IPS-11a (cell line): ENCODE results near the gene PTPRM.

Experiments
- H3K4me3 ChIP-seq: one replicate; pipeline ENCODE4 v1.5.1; 2013; ENCODE audit warnings: low read depth, low read length, control low read depth

PTPRM gene

DNA sequence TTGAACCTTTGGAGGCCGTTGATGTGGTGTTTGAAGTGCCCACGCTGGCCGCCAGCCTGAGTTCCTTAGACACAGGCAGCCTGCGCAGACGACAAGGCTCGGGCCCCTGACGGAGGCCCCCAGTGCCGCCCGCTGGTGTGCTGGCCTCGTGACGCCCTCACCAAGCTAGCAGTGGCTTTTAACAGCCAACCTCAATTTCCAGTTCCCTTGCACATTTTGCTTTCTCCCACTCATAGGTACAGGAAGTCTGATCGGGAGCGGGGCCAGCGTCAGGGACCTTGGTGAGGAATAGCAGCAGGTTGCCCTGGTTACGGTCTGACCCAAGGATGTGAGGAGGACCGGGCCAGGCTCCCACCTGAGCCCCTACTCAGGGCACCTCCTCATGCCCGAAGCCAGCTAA lies 834.5 kb downstream of the PTPRM start:
- H3K4me3 ChIP-seq, result no peak overlapping the region

DNA sequence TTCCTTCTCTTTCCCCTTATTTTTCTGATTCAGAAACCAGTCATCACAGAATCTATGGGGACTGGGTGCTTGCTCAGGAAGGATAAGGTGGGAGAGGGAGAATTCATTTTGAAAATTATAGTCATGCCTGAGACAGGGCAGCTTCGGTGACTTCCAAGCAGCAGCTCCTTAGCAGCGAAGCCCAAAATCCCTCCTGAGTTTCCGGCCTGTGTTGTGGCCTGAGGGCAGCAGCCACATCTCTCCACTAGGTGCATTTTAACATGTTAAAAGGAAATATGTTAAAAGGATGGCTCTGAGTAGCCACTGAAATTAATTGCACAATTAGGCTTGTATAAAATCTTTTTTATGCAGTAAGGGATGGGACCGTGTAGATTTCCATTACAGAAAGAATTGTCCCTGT lies 835.1 kb downstream of the PTPRM start:
- no peak overlapping the region for H3K4me3 ChIP-seq

DNA sequence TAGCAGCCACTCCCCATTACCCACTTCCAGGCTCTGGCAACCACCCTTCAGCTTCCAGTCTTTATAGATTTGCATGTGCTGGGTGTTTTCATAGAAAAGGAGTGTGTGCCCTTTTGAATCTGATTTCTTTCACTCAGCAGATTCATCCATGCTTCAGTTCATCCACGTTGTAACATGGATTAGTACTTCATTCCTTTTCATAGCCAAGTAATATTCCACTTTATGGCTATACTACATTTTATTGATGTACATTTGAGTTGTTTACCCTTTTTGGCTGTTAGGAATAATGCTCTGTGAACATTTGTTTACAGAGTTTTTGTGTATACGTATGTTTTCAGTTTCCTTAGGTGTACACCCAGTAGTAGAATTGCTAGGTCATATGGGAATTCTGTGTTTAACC lies 836.6 kb downstream of the PTPRM start:
- no peak overlapping the region for H3K4me3 ChIP-seq

DNA sequence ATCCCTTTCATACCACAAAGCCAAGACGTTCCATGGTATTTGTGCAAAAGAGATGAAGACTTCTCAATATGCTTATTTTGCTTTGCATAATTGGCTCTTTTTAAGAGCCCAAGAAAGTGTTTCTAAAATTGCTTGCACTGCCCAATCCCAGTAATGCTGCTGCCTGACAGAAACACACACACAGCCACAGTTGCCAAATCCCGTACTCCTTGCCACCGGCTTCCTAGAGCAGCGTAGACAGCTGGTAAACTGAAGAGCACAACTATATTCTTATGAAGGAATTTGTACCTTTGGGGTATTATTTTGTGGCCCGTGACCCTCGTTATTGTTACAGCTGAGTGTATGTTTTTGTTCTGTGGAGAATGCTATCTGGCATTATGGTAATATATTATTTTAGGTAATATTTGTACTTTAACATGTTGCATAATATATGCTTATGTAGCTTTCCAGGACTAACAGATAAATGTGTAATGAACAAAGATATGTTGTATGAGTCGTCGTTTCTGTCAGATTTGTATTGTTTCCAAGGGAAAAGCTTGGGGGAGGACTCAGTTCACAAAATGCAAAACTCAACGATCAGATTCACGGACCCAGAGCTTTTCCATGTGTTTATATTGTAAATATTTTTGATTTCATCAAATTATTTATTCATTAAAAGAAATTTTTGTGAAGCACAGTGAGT lies 839.2 kb downstream of the PTPRM start:
- no peak overlapping the region for H3K4me3 ChIP-seq

DNA sequence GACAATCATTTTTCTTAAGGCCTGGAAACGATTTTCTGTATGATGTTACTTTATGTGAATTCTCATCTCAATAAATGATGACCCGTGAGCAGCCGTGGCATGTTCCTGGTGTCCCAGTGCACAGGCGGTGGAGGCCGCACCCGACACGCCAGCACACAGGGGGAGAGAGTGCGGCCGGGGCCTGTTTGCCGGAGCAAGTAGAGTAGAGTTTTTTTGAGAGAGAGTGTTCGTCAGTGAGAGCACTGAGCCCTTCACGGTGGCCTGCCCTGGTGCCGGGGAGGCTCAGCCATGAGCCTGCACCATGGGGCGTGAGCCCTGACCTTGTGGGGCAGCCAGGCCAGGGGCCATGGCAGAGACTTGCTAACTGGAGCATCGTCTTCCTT lies 839.7 kb downstream of the PTPRM start:
- no peak overlapping the region for H3K4me3 ChIP-seq

DNA sequence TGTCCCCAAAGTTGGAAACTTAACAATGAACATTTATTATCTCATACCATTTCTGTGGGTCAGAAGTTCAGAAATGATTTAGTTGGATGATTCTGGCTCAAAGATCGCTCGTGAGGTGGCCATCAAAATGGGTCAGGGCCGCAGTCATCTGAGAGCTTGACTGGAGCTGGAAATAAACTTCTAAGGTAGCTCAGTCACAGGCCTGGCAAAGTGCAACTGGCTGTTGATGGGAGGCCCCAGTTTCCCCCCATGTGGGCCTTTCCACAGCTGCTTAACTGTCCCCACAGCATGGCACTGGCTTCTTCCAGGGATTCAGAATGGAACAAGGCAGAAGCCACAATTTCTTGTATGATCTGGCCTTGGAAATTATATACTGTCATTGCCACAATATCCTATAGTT lies 842.0 kb downstream of the PTPRM start:
- H3K4me3 ChIP-seq, result no peak overlapping the region

DNA sequence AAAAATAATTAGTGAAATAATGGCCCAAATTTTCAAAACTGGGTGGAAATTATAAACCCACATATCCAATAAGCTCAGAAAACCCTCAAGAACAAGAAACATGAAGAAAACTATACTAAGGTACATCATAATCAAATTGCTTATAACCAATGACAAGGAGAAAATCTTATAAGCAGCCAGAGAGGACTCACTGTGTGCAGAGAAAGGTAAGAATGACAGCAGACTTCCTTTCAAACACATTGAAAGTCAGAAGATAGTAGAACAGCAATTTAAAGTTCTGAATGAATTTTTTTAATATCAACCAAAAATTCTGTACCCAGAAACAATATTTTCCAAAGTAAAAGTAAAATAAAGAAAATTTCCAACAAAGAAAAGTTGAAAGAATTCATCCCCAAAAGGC lies 844.4 kb downstream of the PTPRM start:
- H3K4me3 ChIP-seq, result no peak overlapping the region

DNA sequence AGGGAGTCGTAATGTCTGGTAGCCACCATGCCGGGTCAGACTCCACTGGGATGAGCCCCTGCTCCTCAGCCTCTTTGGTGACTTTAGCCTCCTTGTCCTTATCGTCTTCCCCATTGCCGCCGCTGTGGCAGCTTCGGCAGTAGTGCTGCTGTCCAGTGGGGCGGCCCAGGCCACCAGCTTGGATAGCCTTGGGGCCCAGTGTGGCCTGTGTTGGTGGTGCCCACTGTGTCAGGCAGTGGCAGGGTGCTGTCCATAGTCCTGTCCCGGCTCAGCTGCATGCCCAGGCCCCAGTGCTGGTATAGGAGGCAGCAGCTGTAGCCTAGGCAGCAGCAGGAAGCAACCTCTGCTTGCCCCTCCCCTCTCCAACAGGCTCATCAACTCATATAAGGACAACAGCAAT lies 845.0 kb downstream of the PTPRM start:
- no peak overlapping the region for H3K4me3 ChIP-seq

DNA sequence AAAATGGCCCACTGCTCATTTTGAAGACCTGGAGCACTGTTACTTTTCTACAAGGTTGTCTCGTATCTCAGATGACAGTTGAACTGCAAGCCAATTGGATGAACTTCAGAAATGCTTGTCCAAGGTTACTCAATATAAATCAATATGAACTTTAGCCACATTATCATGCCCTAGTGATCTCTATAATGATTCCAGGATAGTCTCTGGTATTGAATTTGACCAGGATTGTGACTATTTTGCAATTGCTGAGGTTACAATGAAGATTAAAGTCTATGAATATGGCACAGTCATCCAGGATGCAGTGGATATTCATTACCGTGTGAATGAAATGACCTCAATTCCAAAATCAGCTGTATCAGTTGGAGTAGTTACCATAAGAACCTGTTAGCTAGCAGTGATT lies 846.1 kb downstream of the PTPRM start:
- no peak overlapping the region for H3K4me3 ChIP-seq

DNA sequence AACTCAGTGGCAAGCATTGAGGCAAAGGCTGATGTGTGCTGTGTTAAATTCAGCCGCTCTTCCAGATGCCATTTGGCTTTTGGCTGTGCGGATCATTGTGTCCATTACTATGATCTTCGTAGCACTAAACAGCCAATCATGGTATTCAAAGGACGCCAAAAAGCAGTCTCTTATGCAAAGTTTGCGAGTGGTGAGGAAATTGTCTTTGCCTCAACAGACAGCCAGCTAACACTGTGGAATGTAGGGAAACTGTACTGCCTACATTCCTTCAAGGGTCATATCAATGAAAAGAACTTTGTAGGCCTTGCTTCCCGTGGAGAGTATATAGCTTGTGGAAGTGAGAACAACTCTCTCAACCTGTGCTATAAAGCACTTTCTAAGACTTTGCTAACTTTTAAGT lies 846.6 kb downstream of the PTPRM start:
- no peak overlapping the region for H3K4me3 ChIP-seq

DNA sequence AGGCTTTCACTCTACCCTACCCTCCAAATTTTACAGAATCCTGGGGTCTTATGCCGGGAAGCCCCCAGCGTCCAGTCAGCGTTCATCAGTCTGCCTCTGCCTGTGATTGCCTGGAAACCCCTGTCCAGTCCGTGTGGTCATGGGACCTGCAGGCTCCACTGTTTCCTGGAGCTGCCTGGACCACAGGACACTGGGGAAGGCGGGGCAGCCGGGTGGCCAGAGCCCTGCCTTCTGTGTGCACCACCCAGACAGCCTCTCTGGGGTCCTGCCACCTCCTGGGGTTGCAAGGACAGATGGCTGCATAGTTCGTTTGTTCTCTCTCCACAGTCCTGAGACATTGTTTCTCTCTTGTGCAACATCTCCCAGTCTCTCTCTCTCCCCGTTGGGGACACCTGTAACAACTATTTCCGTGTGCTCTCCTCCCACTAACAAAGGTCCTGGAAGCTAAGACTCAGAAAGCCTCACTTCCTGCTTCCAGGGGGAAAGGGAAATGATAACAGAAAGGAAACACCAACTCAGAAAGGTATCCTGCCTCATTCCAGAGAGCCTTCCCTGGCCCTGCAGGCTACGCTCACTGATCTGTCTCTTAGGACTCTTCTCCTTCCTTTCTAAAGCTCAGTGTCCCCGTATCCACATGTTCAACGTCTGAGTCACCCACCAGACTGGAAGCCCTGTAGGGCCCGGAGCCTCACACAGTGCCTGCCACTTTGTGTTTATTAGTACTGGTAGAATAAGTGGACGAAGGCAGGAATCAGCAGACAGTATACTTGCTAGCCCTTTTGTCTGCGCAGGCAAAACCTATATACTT lies 849.3 kb downstream of the PTPRM start:
- H3K4me3 ChIP-seq, result no peak overlapping the region

DNA sequence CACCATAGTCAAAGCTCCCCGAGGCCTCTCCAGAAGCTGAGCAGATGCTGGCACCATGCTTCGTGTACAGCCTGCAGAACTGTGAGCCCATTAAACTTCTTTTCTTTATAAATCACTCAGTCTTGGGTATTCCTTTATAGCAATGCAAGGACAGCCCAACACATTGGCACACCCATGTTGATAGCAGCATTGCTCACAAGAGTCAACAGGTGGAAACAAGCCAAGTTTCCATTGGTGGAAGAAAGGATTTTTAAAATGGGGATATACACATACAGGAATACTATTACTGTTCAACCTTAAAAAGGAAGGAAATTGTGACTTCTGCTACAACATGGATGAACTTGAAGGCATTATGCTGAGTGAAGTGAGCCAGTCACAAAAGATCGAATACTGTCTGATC lies 855.3 kb downstream of the PTPRM start:
- H3K4me3 ChIP-seq, result no peak overlapping the region

DNA sequence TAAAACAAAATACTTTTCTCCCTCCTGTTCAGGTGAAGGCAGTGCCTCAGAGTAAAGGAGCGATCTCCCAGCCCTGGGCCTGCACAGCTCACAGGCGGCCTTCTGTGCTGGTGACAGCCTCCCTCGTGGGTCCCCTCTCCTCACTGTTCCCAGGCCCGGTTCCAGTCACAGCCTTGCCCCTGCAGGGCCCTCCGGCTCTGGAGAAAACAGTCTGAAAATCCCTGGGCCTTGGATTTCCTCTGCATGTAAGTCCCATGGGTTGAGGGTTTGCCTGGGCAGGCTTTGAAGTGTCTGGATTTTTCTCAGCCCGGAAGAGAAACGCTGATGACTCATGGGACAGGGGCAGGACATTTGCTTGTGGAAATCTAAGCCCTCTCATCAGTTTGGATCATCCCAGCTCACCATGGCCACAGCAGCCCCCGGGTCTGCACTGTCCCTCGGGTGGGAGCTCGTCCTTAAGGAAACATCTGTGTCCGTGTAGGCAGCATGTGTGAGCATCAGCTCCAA lies 856.0 kb downstream of the PTPRM start:
- no peak overlapping the region for H3K4me3 ChIP-seq

DNA sequence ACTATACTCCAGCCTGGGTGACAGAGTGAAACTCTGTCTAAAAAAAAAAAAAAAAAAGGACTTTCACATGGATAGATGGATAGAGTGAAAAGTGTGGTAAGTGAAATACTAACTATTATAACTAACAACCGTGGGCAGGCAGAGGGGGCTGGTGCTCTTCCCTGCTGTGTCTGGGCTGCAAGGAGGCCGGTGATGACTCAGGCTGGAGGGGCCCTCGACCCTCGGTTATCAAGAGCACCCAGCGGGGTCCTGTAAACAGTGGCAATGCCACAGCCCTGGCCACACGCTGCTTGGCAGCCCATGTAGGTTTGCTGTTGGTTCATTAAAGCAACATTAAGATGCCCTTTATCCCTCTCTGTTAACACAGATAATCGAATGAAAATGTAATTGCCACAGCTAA lies 857.4 kb downstream of the PTPRM start:
- H3K4me3 ChIP-seq, result no peak overlapping the region

DNA sequence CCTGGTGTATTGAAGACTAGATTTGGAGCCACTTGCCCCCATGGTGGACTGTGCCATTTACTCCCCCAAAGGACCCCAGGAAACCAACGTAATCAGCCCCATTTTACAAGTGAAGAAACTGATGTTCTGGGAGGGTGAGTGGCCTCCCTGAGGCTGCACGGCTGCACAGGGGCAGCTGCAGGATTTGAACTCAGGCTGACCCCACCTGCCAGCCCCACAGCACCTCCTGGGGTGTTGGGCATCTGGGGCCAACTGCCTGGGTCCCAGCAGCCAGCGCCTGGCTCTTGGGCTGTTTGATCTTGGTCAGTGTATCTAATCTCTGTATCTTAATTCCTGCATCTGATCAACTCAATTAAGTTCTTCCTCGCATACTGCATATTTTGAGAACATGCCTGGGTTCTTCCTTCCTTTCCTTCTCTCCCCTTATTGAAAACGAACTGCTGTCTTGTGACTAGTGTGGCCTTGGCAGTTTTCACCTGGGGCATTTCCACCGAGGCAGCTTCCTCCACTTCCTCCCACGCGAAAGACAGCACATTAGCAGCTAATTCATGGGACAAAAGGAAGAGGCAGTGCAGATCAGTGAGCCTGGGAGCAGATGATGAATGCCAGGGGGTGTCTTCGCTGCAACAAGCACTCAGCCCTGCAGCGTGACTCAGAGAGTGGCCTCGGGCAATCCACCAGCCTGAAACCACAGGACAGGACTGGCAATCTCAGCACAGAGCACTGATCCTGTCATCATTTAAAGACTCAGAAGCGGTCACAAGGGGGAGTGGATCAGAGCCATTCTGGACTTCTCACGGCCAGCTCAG lies 858.0 kb downstream of the PTPRM start:
- no peak overlapping the region for H3K4me3 ChIP-seq

DNA sequence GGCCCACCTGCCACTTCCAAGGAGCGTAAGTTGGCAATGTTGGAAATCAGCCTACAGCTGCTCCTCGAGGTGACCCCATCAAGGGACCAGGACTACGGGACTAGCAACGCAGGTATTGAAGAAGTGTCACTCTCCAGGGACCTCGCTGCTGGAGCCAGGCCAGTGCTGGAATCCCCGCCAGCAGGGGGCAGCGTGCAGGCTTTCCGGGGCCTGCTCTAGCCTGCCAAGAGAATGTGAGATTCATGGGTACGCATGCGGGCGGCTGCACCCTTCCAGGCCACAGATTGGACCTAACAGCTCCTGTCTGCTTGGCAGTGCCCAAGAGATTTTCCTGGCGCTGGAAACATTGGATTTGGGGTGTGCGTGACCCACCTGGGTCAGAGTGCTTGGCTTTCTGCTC lies 859.3 kb downstream of the PTPRM start:
- no peak overlapping the region for H3K4me3 ChIP-seq

DNA sequence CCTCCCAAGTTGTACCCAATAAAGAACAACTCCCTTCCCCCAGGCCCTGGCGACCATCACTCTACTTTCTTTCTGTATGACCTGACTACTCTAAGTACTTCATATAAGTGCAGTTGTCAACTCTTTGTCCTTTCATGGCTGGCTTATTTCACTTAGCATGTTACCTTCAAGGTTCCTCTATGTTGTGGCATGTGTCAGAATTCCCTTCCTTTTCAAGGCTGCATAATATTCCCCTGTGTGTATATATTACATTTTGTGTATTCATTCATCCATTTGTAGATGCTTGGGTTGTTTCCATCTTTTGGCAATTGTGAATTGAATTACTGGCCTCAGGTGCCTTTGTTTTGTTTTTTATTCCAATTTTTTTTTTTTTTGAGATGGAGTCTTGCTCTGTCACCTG lies 860.2 kb downstream of the PTPRM start:
- H3K4me3 ChIP-seq, result no peak overlapping the region

DNA sequence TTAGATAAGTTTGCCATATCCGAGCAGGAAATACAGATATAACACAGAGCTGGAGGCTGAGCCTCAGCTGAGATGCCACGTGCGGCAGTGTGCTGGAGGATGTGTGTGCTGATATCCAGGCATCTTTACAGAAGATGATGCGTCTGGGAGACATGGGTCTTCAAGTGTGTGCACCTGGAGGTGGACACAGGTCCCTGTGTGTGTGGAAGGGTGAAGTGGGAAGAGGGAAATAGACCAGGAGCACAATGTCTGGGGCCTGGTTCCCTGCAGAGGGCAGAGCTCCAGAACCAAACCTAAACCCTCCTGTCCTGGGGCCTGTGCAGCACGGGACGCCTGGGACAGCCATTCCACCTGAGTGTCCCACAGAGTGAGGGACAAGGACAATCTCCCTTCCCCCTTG lies 861.8 kb downstream of the PTPRM start:
- H3K4me3 ChIP-seq, result no peak overlapping the region

DNA sequence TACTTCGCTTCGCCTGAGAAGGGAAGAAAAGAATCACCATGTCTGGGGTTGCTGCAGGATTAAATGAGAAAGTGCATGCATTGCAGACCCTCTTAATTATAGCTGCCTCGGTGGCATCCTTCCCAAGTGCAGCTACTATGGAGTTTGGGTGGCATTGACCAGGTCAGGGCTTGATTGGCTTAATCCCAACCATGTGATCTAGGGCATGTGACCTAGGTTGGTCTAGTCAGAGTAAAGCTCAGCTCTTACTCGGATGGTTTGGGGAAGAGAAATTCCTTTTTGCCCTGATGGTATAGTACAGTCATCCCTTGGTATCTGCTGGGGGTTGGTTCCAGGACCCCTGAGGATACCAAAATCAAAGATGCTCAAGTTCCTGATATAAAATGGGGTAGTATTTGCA lies 863.9 kb downstream of the PTPRM start:
- H3K4me3 ChIP-seq, result no peak overlapping the region

DNA sequence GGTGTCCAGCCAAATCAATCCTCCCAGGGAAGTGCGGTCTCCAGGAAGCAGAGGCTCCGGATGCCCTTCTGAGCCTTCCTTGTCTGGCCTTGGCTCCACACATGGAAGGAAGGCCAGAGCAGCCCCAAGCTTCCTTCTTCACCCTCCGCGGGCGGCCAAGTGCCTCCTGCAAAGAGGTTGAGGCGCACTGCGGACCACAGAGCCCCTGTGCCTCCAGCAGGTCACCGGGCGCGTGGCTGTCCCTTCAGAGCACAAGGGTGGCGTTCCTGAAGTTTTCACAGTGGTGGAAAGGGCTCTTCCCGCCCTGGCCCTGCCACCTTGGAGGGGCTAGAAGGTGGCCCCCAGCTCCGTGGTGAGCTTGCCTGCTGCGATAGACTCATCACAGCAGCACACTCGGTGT lies 866.2 kb downstream of the PTPRM start:
- H3K4me3 ChIP-seq, result no peak overlapping the region

DNA sequence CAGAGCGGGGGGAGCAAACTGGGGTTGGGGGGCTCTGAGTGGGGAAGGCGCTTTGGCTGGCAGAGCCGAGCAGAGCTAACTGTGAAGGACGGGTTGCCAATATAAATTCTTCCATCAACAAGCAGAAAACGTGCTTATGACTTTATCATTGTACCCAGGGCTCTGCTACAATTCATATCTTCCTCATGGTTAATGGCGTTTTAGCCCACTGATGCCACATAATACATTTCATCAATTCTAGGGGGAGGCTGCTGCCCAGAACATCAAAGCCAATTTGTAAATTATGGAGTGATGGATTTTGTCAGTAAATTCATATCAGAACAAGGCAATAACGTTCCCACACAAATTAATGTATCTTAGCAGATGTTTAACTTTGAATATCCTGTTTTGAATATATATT lies 866.7 kb downstream of the PTPRM start:
- H3K4me3 ChIP-seq, result no peak overlapping the region

DNA sequence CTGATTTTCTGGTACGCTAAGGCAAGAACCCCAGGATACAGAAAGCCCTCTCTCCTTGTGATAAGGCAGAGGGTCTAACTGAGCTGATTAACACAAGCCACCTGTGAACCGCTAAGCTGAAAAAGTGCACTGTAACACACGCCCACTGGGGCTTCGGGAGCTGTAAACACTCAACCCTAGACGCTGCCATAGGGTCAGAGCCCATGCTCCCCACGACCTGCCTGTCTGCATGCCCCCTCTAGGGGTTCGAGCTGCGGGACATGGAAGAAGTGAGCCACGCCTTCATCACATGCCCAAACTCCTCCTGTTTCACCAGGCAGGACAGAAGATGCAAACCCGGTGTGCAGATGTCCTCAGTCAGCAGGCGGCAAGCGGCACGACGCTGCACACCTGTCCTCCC lies 868.3 kb downstream of the PTPRM start:
- no peak overlapping the region for H3K4me3 ChIP-seq
